HCT116 (cell line): ENCODE results near the gene ROBO1. TPM values are rescaled to one million over a fixed set of nuclear protein-coding genes. Genes with fewer than 3 reads are reported as not detected.

ENCODE experiments used
- ATAC-seq: fragments of 200-7000 bp; cut with Tn5 transposase; 2 replicates; pipeline ENCODE4 v1.9.1; 2020; ENCODE audit warnings: mild to moderate bottlenecking, moderate library complexity
- BruUV-seq: library from RNA; stranded (reverse); fragments of 400-500 nt; replicated peaks from 2 replicates; lab custom pipeline; 2021; lab: Mats Ljungman, UMichigan
- CTCF ChIA-PET: fragments of 300-600 bp; sonication (Branson Sonifier 250); formaldehyde crosslinking; loops from one replicate; lab custom pipeline; 2021; ENCODE audit warnings: antibody characterized with exemption; lab: Charles Lee
- POLR2A ChIA-PET: fragments of 300-600, 350-600 bp; sonication (Branson Sonifier 250); formaldehyde crosslinking; loops from one replicate; lab custom pipeline; 2021; ENCODE audit warnings: antibody characterized with exemption; lab: Charles Lee
- RAD21 ChIA-PET, 2 experiments: fragments of 300-600 bp; sonication (Branson Sonifier 250); formaldehyde crosslinking; loops; one replicate each; lab custom pipeline; 2023; ENCODE audit warnings: low total read pairs in 2 of 2; ENCODE audit not compliant: uncharacterized antibody in 2 of 2, unreplicated experiment in 2 of 2, low non-redundant PET in 1 of 2; lab: Charles Lee
- DNase-seq: peaks from one replicate; pipeline ENCODE4 v3.0.0-alpha.2; 2010; ENCODE audit warnings: low read depth, low spot score
- H2AFZ ChIP-seq: fragments of 200-600 bp; shearing (Covaris generic), sonication (generic); 2 replicates; pipeline ENCODE4 v1.6.1; 2017; ENCODE audit warnings: low read depth, mixed run types, mixed read lengths, antibody characterized with exemption, low read length; ENCODE audit not compliant: poor library complexity, severe bottlenecking
- H3K27ac ChIP-seq: 2 replicates; pipeline ENCODE4 v1.5.1; 2012; ENCODE audit warnings: low read depth, low read length
- H3K27me3 ChIP-seq: fragments of 200-600 bp; sonication (generic); 2 replicates; pipeline ENCODE4 v1.6.1; 2016; ENCODE audit warnings: mixed run types, low read length, mixed read lengths; ENCODE audit not compliant: insufficient read depth
- H3K36me3 ChIP-seq, 2 experiments: fragments of 200-500 bp in 1 of 2; fragments of 200-600 bp in 1 of 2; sonication (Bioruptor generic) in 1 of 2; sonication (generic) in 1 of 2; 2 replicates each; pipeline versions ENCODE4 v1.5.1 to v1.6.1; 2014 to 2016; ENCODE audit warnings: low read length in 2 of 2, inconsistent platforms in 1 of 2, mixed read lengths in 1 of 2, mixed run types in 1 of 2; ENCODE audit not compliant: insufficient read depth in 2 of 2, control insufficient read depth in 1 of 2
- H3K4me1 ChIP-seq, 2 experiments: fragments of 200-600 bp in 1 of 2; sonication (generic) in 1 of 2; 2 replicates each; pipeline versions ENCODE4 v1.5.1 to v1.6.1; 2012 to 2017; ENCODE audit warnings: low read length in 2 of 2, inconsistent platforms in 1 of 2, mild to moderate bottlenecking in 1 of 2, mixed read lengths in 1 of 2, mixed run types in 1 of 2, moderate library complexity in 1 of 2; ENCODE audit not compliant: insufficient read depth in 2 of 2, control insufficient read depth in 1 of 2
- H3K4me2 ChIP-seq: fragments of 200-600 bp; sonication (generic); 2 replicates; pipeline ENCODE4 v1.6.1; 2017; ENCODE audit warnings: mixed run types, low read length, mixed read lengths
- H3K4me3 ChIP-seq, 2 experiments: fragments of 200-600 bp in 1 of 2; sonication (generic) in 1 of 2; replicated peaks in 1 of 2; 2 replicates each; pipeline ENCODE4 v1.5.1; 2011 to 2016; ENCODE audit warnings: low read length in 2 of 2, control low read depth in 1 of 2, low read depth in 1 of 2, mild to moderate bottlenecking in 1 of 2, mixed read lengths in 1 of 2, mixed run types in 1 of 2
- H3K79me2 ChIP-seq: fragments of 200-600 bp; sonication (generic); 2 replicates; pipeline ENCODE4 v1.6.1; 2017; ENCODE audit warnings: mild to moderate bottlenecking, mixed run types, low read length, moderate library complexity, mixed read lengths; ENCODE audit not compliant: insufficient read depth
- H3K9ac ChIP-seq: fragments of 200-600 bp; sonication (generic); 2 replicates; pipeline ENCODE4 v1.6.1; 2016; ENCODE audit warnings: low read length, mixed read lengths
- H3K9me2 ChIP-seq: fragments of 200-600 bp; sonication (generic), shearing (Covaris generic); 2 replicates; pipeline ENCODE4 v1.6.1; 2017; ENCODE audit warnings: mixed run types, mild to moderate bottlenecking, moderate library complexity; ENCODE audit not compliant: insufficient read depth
- H3K9me3 ChIP-seq, 2 experiments: fragments of 200-500 bp in 1 of 2; fragments of 200-600 bp in 1 of 2; sonication (Bioruptor generic) in 1 of 2; sonication (generic) in 1 of 2; 2 replicates each; pipeline ENCODE4 v1.6.1; 2014 to 2017; ENCODE audit warnings: low read length in 2 of 2, mixed read lengths in 2 of 2, inconsistent platforms in 1 of 2, low read depth in 1 of 2, mild to moderate bottlenecking in 1 of 2, mixed run types in 1 of 2, moderate library complexity in 1 of 2; ENCODE audit not compliant: control insufficient read depth in 1 of 2, insufficient read depth in 1 of 2
- H4K20me1 ChIP-seq: fragments of 200-600 bp; sonication (generic), shearing (Covaris generic); 2 replicates; pipeline ENCODE4 v1.6.1; 2017; ENCODE audit warnings: mixed run types, mild to moderate bottlenecking, moderate library complexity; ENCODE audit not compliant: insufficient read depth
- EGR1 ChIP-seq: IDR thresholded peaks from 2 replicates; pipeline ENCODE4 v1.6.1; 2012; ENCODE audit warnings: low read depth
- ELF1 ChIP-seq: IDR thresholded peaks from 2 replicates; pipeline ENCODE4 v1.6.1; 2012; ENCODE audit warnings: low read depth, borderline replicate concordance
- EZH2 ChIP-seq: fragments of 200-600 bp; sonication (generic); IDR thresholded peaks from 2 replicates; pipeline ENCODE4 v1.6.1; 2017; ENCODE audit warnings: antibody characterized with exemption, mixed run types
- EZH2phosphoT487 ChIP-seq: fragments of 200-600 bp; IDR thresholded peaks from 2 replicates; pipeline ENCODE4 v1.6.1; 2018; ENCODE audit warnings: antibody characterized with exemption, borderline replicate concordance
- POLR2A ChIP-seq: IDR thresholded peaks from 2 replicates; pipeline ENCODE4 v1.7.0; 2011; ENCODE audit warnings: borderline replicate concordance; ENCODE audit not compliant: insufficient read depth, insufficient read length; ENCODE audit errors: extremely low read depth
- POLR2AphosphoS5 ChIP-seq: IDR thresholded peaks from 2 replicates; pipeline ENCODE4 v1.6.1; 2011; ENCODE audit warnings: mild to moderate bottlenecking, low read depth, low read length, moderate library complexity
- RAD21 ChIP-seq: IDR thresholded peaks from 2 replicates; pipeline ENCODE4 v1.6.1; 2012; ENCODE audit warnings: low read depth, mild to moderate bottlenecking
- SIN3A ChIP-seq: IDR thresholded peaks from 2 replicates; pipeline ENCODE4 v1.6.1; 2012; ENCODE audit warnings: low read depth
- SP1 ChIP-seq: IDR thresholded peaks from 2 replicates; pipeline ENCODE4 v1.6.1; 2012; ENCODE audit warnings: low read depth
- SRF ChIP-seq: IDR thresholded peaks from 2 replicates; pipeline ENCODE4 v1.6.1; 2012; ENCODE audit warnings: low read depth
- TCF7L2 ChIP-seq: IDR thresholded peaks from 2 replicates; pipeline ENCODE4 v1.7.0; 2011; ENCODE audit warnings: borderline replicate concordance, inconsistent platforms; ENCODE audit not compliant: insufficient read depth, insufficient read length; ENCODE audit errors: extremely low read depth
- YY1 ChIP-seq: IDR thresholded peaks from 2 replicates; pipeline ENCODE4 v1.6.1; 2011; ENCODE audit warnings: low read length, low read depth, moderate library complexity, mild to moderate bottlenecking; ENCODE audit not compliant: insufficient replicate concordance; ENCODE audit errors: extremely low read depth
- ZNF274 ChIP-seq: fragments of 200-500 bp; sonication (Bioruptor generic); IDR thresholded peaks from 2 replicates; pipeline ENCODE4 v1.6.1; 2014; ENCODE audit warnings: mild to moderate bottlenecking, low read depth, low read length, inconsistent platforms
- intact Hi-C: fragments of 100-400 bp; cut with micrococcal nuclease; formaldehyde crosslinking; loops from 2 replicates; pipeline ENCODE4 v1.10.0; 2022
- total RNA-seq: library from RNA; stranded (reverse); gene quantifications from one replicate; pipeline ENCODE4 v1.2.1, GENCODE V29; 2021; ENCODE audit not compliant: unreplicated experiment
- TF ChIP-seq, protein P1 (sequence below): IDR thresholded peaks from 2 replicates; pipeline ENCODE4 v1.6.1; 2012; ENCODE audit warnings: low read depth
- TF ChIP-seq, protein P2 (sequence below): IDR thresholded peaks from 2 replicates; pipeline ENCODE4 v1.6.1; 2011; ENCODE audit warnings: mild to moderate bottlenecking, low read length, moderate library complexity; ENCODE audit not compliant: insufficient replicate concordance; ENCODE audit errors: extremely low read depth
- TF ChIP-seq, protein P3 (sequence below): IDR thresholded peaks from 2 replicates; pipeline ENCODE4 v1.6.1; 2012
- TF ChIP-seq, protein P4 (sequence below): IDR thresholded peaks from 2 replicates; pipeline ENCODE4 v1.6.1; 2012

ROBO1 gene
- total RNA-seq, 1 experiment from 2014 or later = 0.27 TPM

DNA sequence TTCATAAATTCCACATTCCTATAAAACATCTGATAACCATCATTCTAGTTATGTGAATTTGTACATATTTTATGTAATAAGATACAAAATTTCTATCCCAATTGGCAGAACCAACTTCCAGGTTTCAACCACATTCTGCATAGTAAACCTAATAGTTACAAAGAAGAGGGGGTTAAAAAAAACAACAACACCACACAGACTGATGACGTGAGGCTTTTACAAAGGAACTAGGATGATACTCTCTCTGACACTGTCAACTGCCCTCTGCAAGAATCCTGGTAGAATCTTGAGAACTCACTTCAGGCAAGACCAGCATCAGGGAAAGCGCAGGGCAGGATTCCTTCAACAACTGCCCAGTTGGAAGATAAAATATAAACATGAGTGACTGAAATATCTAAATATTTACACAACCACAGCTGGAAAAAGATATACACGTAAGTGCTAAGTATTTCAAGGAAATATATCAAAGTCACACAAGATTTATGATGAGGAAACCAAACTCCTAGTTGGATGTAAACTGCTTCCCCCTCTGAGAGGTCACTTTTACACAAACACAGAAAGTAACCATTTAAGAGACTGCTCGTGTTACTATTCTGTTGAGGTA lies 816.4 kb downstream of the ROBO1 start:
- no peak for ATAC-seq
- Histone ChIP-seq H3K79me2 (no peaks in the 10 kb centered on the region), H3K4me2 (no peak overlapping the region), H2AFZ (no peak overlapping the region), H3K27ac (no peak overlapping the region), H3K9me3 (peaks cover 0 to 7% of the 10 kb centered on the region in 2 experiments; a peak in 2 of 4 replicates), H4K20me1 (no peaks in the 10 kb centered on the region), H3K9ac (no peak overlapping the region), H3K27me3 (no peaks in the 10 kb centered on the region), H3K4me3 (no peak overlapping the region), H3K9me2 (no peaks in the 10 kb centered on the region), H3K36me3 (no peaks in the 10 kb centered on the region), H3K4me1 (no peaks in the 10 kb centered on the region)
- ChIA-PET POLR2A (no interaction called here), CTCF (no interaction called here), RAD21 (no interaction called here)
- TF ChIP-seq SP1 (no peak), ZNF274 (no peak), RAD21 (no peak), ELF1 (no peak), EZH2 (no peak), EGR1 (no peak), EZH2phosphoT487 (no peak), YY1 (no peak), POLR2A (no peak), POLR2AphosphoS5 (no peak), SIN3A (no peak), SRF (no peak), TCF7L2 (no peak)
- TF ChIP-seq, protein P1, sequence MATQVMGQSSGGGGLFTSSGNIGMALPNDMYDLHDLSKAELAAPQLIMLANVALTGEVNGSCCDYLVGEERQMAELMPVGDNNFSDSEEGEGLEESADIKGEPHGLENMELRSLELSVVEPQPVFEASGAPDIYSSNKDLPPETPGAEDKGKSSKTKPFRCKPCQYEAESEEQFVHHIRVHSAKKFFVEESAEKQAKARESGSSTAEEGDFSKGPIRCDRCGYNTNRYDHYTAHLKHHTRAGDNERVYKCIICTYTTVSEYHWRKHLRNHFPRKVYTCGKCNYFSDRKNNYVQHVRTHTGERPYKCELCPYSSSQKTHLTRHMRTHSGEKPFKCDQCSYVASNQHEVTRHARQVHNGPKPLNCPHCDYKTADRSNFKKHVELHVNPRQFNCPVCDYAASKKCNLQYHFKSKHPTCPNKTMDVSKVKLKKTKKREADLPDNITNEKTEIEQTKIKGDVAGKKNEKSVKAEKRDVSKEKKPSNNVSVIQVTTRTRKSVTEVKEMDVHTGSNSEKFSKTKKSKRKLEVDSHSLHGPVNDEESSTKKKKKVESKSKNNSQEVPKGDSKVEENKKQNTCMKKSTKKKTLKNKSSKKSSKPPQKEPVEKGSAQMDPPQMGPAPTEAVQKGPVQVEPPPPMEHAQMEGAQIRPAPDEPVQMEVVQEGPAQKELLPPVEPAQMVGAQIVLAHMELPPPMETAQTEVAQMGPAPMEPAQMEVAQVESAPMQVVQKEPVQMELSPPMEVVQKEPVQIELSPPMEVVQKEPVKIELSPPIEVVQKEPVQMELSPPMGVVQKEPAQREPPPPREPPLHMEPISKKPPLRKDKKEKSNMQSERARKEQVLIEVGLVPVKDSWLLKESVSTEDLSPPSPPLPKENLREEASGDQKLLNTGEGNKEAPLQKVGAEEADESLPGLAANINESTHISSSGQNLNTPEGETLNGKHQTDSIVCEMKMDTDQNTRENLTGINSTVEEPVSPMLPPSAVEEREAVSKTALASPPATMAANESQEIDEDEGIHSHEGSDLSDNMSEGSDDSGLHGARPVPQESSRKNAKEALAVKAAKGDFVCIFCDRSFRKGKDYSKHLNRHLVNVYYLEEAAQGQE = no peak
- TF ChIP-seq, protein P2, sequence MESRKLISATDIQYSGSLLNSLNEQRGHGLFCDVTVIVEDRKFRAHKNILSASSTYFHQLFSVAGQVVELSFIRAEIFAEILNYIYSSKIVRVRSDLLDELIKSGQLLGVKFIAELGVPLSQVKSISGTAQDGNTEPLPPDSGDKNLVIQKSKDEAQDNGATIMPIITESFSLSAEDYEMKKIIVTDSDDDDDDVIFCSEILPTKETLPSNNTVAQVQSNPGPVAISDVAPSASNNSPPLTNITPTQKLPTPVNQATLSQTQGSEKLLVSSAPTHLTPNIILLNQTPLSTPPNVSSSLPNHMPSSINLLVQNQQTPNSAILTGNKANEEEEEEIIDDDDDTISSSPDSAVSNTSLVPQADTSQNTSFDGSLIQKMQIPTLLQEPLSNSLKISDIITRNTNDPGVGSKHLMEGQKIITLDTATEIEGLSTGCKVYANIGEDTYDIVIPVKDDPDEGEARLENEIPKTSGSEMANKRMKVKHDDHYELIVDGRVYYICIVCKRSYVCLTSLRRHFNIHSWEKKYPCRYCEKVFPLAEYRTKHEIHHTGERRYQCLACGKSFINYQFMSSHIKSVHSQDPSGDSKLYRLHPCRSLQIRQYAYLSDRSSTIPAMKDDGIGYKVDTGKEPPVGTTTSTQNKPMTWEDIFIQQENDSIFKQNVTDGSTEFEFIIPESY = no peak
- TF ChIP-seq, protein P3, sequence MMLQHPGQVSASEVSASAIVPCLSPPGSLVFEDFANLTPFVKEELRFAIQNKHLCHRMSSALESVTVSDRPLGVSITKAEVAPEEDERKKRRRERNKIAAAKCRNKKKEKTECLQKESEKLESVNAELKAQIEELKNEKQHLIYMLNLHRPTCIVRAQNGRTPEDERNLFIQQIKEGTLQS = no peak
- TF ChIP-seq, protein P4, sequence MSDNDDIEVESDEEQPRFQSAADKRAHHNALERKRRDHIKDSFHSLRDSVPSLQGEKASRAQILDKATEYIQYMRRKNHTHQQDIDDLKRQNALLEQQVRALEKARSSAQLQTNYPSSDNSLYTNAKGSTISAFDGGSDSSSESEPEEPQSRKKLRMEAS = no peak
- DNase-seq = no peak
- BruUV-seq = no TSS peak
- intact Hi-C loops = no loop called here
